K562 (cell line): ENCODE results near the gene GATA1. TPM values are rescaled to one million over a fixed set of nuclear protein-coding genes. Genes with fewer than 3 reads are reported as not detected.

Experiments used
- ATAC-seq: fragments of 200-7000 bp; cut with Tn5 transposase; 3 replicates; pipeline ENCODE4 v1.9.1; 2020; ENCODE audit warnings: moderate library complexity
- BruUV-seq: library from RNA; stranded (reverse); fragments of 400-500 nt; replicated peaks from 2 replicates; lab custom pipeline; 2021; lab: Mats Ljungman, UMichigan
- CTCF ChIA-PET: fragments of 300-600 bp; formaldehyde crosslinking; extraction: SDS; loops from one replicate; lab custom pipeline; 2021; ENCODE audit warnings: low intra/inter-chr PET ratio; lab: Yijun Ruan, JAX
- POLR2A ChIA-PET: fragments of 300-600, 350-650 bp; sonication (Branson Sonifier 250); formaldehyde crosslinking; extraction: SDS; loops from one replicate; lab custom pipeline; 2021; ENCODE audit warnings: antibody characterized with exemption, inconsistent platforms; lab: Yijun Ruan, JAX
- DNase-seq, 4 experiments: peaks; one replicate each; pipeline versions ENCODE4 v3.0.0 to v3.0.0-alpha.2; 2011 to 2018; ENCODE audit warnings: low spot score in 3 of 4, mixed read lengths in 3 of 4; ENCODE audit errors: extremely low read depth in 1 of 4
- FAIRE-seq: peaks from 2 replicates; lab custom pipeline; 2011; peaks lifted over from hg19 to GRCh38; lab: Jason Lieb, UNC
- H2AFZ ChIP-seq: 2 replicates; pipeline ENCODE4 v1.6.0; 2011; ENCODE audit warnings: low read depth, low read length, control low read depth, inconsistent platforms
- H3K27ac ChIP-seq: fragments of 200-600 bp; 3 replicates; pipeline ENCODE4 v1.8.0; 2011; ENCODE audit warnings: low read depth, mild to moderate bottlenecking, control low read depth, inconsistent platforms, low read length, moderate library complexity, mixed read lengths; ENCODE audit errors: extremely low read depth
- H3K27me3 ChIP-seq, 2 experiments: fragments of 300-600 bp in 1 of 2; 2 replicates in 1 of 2; 3 replicates in 1 of 2; pipeline versions ENCODE4 v1.6.0 to v1.8.0; 2011; ENCODE audit warnings: inconsistent platforms in 2 of 2, low read length in 2 of 2, mild to moderate bottlenecking in 1 of 2, mixed read lengths in 1 of 2, moderate library complexity in 1 of 2; ENCODE audit not compliant: control insufficient read depth in 2 of 2, insufficient read depth in 2 of 2
- H3K36me3 ChIP-seq: fragments of 300-600 bp; 3 replicates; pipeline ENCODE4 v1.8.0; 2011; ENCODE audit warnings: mild to moderate bottlenecking, low read length, inconsistent platforms; ENCODE audit not compliant: control insufficient read depth, insufficient read depth
- H3K4me1 ChIP-seq, 2 experiments: fragments of 200-600 bp in 1 of 2; replicated peaks in 1 of 2; 2 replicates in 1 of 2; 3 replicates in 1 of 2; pipeline versions ENCODE4 v1.5.1 to v1.8.0; 2011; ENCODE audit warnings: inconsistent platforms in 2 of 2, low read length in 2 of 2, mild to moderate bottlenecking in 1 of 2, mixed read lengths in 1 of 2, moderate library complexity in 1 of 2; ENCODE audit not compliant: control insufficient read depth in 2 of 2, insufficient read depth in 2 of 2
- H3K4me2 ChIP-seq: 2 replicates; pipeline ENCODE4 v1.6.1; 2011; ENCODE audit warnings: low read length, control low read depth, inconsistent platforms, mixed read lengths; ENCODE audit not compliant: insufficient read depth
- H3K4me3 ChIP-seq: fragments of 200-600 bp; sonication (generic), shearing (Covaris generic); 2 replicates; pipeline ENCODE4 v1.5.1; 2016; ENCODE audit warnings: control low read depth, inconsistent platforms
- H3K79me2 ChIP-seq: fragments of 200-600 bp; 3 replicates; pipeline ENCODE4 v1.8.0; 2011; ENCODE audit warnings: low read length, inconsistent platforms; ENCODE audit not compliant: control insufficient read depth, insufficient read depth
- H3K9ac ChIP-seq, 2 experiments: 2 replicates each; pipeline versions ENCODE4 v1.6.0 to v1.6.1; 2011; ENCODE audit warnings: low read depth in 2 of 2, low read length in 2 of 2, control low read depth in 1 of 2, inconsistent platforms in 1 of 2, mild to moderate bottlenecking in 1 of 2, mixed read lengths in 1 of 2; ENCODE audit not compliant: insufficient read depth in 1 of 2
- H3K9me1 ChIP-seq: one replicate; pipeline ENCODE4 v1.6.0; 2011; ENCODE audit warnings: inconsistent platforms, mild to moderate bottlenecking, low read length, moderate library complexity; ENCODE audit not compliant: control insufficient read depth, insufficient read depth
- H3K9me3 ChIP-seq: replicated peaks from 2 replicates; pipeline ENCODE4 v1.5.1; 2011; ENCODE audit warnings: low read depth, low read length, inconsistent platforms; ENCODE audit not compliant: control insufficient read depth, insufficient read depth
- H4K20me1 ChIP-seq: replicated peaks from 2 replicates; pipeline ENCODE4 v1.6.1; 2011; ENCODE audit warnings: low read length, inconsistent platforms, mixed read lengths; ENCODE audit not compliant: control insufficient read depth, insufficient read depth
- ARNT ChIP-seq, 2 experiments: fragments of 450-650 bp; IDR thresholded peaks; 2 replicates each; pipeline ENCODE4 v1.6.1; 2016; ENCODE audit warnings: mild to moderate bottlenecking in 1 of 2
- BRD9 ChIP-seq: fragments of 450-650 bp; IDR thresholded peaks from 2 replicates; pipeline ENCODE4 v1.6.1; 2018; ENCODE audit warnings: low read depth; ENCODE audit not compliant: partially characterized antibody
- CSDE1 ChIP-seq, 2 experiments: fragments of 450-650 bp; IDR thresholded peaks; 2 replicates each; pipeline ENCODE4 v1.6.1; 2016; ENCODE audit warnings: mild to moderate bottlenecking in 1 of 2
- ZNF24 ChIP-seq: fragments of 450-650 bp; IDR thresholded peaks from 2 replicates; pipeline ENCODE4 v1.6.1; 2016
- WGBS: fragments of 100-300 bp; shearing (Covaris generic); methylation state at CpG from one replicate; pipeline ENCODE4 v1.1.6; 2016; ENCODE audit warnings: low coverage, mixed read lengths; ENCODE audit not compliant: insufficient coverage; ENCODE audit errors: missing lambda C conversion rate; 5-methylcytosine and 5-hydroxymethylcytosine counted together
- in situ Hi-C: fragments of 300-500 bp; cut with MboI; formaldehyde crosslinking; loops from 4 replicates; pipeline ENCODE4 v1.15.0; 2018; ENCODE audit warnings: inconsistent platforms, mixed read lengths
- intact Hi-C: fragments of 100-400 bp; cut with micrococcal nuclease; formaldehyde crosslinking; loops from 2 replicates; pipeline ENCODE4 v1.14.2; 2022
- polyA plus RNA-seq, 8 experiments: library from polyadenylated mRNA; depleted of rRNA in 4 of 8; stranded (reverse) in 5 of 8; unstranded in 3 of 8; fragments of >200 nt; fragmentation: Nextera tagmentation in 2 of 8; fragmentation: Illumina TruSeq in 1 of 8; extraction: Ambion mirVana in 2 of 8; extraction: Trizol in 1 of 8; gene quantifications; 2 replicates each; pipeline versions ENCODE4 v1.2.1 to v1.2.3, GENCODE V29; 2011 to 2014; ENCODE audit warnings: inconsistent platforms in 1 of 8, missing spikeins in 1 of 8
- total RNA-seq, 7 experiments: library from RNA; depleted of rRNA in 6 of 7; stranded (reverse); fragments of >200 nt in 6 of 7; fragmentation: Illumina TruSeq in 2 of 7; extraction: Trizol in 2 of 7; gene quantifications; 2 replicates each; pipeline versions ENCODE4 v1.2.1 to v1.2.3, GENCODE V29; 2011 to 2021; ENCODE audit warnings: low replicate concordance in 1 of 7
- TF ChIP-seq, protein P1 (sequence below), 2 experiments: fragments of 450-650 bp in 1 of 2; sonication (generic) in 1 of 2; formaldehyde crosslinking in 1 of 2; IDR thresholded peaks; 2 replicates each; pipeline versions ENCODE4 v1.7.1 to v1.9.0; 2016 to 2022; ENCODE audit warnings: inconsistent platforms in 1 of 2, mild to moderate bottlenecking in 1 of 2, missing genetic modification reagents in 1 of 2
- TF ChIP-seq, protein P2 (sequence below), 2 experiments: fragments of 450-650 bp; IDR thresholded peaks; 2 replicates each; pipeline ENCODE4 v1.6.1; 2018; ENCODE audit warnings: mild to moderate bottlenecking in 2 of 2, low read depth in 1 of 2; ENCODE audit not compliant: partially characterized antibody in 2 of 2

GATA1 gene
- total and polyA plus RNA-seq, 9 of the 15 experiments (the other 6 are each of a cell fraction or from before 2014, with no cell fraction given), result 11.9 to 291 (median 116) TPM

DNA sequence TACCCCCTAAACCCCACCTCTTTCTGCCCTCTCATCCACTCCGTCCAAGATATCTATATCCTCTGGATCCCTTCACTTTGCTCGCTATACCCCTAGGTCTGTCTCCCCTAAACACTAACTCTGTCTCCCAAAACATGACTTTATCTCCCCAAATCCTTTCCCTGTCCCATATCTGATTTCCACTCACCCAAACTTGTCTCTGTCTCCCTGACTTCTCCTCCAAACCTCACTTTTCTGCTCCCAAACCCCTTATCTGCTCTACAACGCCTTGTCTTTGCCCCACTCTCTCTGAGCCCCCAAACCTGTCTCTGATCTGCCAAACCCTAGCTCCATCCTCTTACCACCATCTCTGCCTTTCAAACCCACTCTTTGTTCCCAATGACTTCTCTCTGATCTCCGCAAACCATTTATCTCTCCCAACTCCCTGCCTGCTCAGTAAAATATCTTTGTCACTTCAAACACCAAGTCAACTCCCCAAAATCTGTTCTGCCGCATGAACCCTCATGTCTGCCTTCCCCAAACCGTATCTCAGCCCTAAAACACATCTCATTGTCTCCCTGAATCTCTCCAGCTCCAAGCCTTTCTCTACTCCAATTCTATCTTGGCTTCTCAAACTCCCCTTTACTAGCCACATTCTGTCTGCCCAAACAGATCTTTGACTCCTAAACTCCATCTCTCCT, 575 bp downstream of the GATA1 start:
- POLR2A ChIA-PET, result interaction anchor here (0.5 to 1.5 kb wide), 2 partner anchors 14 to 88 kb away, joined by 4 to 6 read pairs; no protein-coding TSS in a partner anchor
- TF ChIP-seq, protein P1, sequence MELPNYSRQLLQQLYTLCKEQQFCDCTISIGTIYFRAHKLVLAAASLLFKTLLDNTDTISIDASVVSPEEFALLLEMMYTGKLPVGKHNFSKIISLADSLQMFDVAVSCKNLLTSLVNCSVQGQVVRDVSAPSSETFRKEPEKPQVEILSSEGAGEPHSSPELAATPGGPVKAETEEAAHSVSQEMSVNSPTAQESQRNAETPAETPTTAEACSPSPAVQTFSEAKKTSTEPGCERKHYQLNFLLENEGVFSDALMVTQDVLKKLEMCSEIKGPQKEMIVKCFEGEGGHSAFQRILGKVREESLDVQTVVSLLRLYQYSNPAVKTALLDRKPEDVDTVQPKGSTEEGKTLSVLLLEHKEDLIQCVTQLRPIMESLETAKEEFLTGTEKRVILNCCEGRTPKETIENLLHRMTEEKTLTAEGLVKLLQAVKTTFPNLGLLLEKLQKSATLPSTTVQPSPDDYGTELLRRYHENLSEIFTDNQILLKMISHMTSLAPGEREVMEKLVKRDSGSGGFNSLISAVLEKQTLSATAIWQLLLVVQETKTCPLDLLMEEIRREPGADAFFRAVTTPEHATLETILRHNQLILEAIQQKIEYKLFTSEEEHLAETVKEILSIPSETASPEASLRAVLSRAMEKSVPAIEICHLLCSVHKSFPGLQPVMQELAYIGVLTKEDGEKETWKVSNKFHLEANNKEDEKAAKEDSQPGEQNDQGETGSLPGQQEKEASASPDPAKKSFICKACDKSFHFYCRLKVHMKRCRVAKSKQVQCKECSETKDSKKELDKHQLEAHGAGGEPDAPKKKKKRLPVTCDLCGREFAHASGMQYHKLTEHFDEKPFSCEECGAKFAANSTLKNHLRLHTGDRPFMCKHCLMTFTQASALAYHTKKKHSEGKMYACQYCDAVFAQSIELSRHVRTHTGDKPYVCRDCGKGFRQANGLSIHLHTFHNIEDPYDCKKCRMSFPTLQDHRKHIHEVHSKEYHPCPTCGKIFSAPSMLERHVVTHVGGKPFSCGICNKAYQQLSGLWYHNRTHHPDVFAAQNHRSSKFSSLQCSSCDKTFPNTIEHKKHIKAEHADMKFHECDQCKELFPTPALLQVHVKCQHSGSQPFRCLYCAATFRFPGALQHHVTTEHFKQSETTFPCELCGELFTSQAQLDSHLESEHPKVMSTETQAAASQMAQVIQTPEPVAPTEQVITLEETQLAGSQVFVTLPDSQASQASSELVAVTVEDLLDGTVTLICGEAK (IDR thresholded peaks at IDR 0.05), result peak; percentile 72
- TF ChIP-seq, protein P1 (CRISPR knock-in tag; IDR thresholded peaks at IDR 0.05), result no peak
- TF ChIP-seq, protein P2, sequence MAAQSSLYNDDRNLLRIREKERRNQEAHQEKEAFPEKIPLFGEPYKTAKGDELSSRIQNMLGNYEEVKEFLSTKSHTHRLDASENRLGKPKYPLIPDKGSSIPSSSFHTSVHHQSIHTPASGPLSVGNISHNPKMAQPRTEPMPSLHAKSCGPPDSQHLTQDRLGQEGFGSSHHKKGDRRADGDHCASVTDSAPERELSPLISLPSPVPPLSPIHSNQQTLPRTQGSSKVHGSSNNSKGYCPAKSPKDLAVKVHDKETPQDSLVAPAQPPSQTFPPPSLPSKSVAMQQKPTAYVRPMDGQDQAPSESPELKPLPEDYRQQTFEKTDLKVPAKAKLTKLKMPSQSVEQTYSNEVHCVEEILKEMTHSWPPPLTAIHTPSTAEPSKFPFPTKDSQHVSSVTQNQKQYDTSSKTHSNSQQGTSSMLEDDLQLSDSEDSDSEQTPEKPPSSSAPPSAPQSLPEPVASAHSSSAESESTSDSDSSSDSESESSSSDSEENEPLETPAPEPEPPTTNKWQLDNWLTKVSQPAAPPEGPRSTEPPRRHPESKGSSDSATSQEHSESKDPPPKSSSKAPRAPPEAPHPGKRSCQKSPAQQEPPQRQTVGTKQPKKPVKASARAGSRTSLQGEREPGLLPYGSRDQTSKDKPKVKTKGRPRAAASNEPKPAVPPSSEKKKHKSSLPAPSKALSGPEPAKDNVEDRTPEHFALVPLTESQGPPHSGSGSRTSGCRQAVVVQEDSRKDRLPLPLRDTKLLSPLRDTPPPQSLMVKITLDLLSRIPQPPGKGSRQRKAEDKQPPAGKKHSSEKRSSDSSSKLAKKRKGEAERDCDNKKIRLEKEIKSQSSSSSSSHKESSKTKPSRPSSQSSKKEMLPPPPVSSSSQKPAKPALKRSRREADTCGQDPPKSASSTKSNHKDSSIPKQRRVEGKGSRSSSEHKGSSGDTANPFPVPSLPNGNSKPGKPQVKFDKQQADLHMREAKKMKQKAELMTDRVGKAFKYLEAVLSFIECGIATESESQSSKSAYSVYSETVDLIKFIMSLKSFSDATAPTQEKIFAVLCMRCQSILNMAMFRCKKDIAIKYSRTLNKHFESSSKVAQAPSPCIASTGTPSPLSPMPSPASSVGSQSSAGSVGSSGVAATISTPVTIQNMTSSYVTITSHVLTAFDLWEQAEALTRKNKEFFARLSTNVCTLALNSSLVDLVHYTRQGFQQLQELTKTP (IDR thresholded peaks at IDR 0.05; ENCODE audit: low read depth in 1 of 2, partially characterized antibody in 2 of 2), result peak in 1 of 2 experiments; percentile 33
- TF ChIP-seq ZNF24 (no peak), ARNT (IDR thresholded peaks at IDR 0.05) (0 out of 4 replicates have a peak, but pooled peaks of 1 of the 2 experiments have one; percentile 14), BRD9 (peak; percentile 20), CSDE1 (IDR thresholded peaks at IDR 0.05) (no peak)

More for the DNA sequence above, 575 bp downstream of the GATA1 start:
- Histone ChIP-seq H3K9ac (peak overlapping the region; percentile 94), H3K36me3 (peaks cover 38% of the 10 kb centered on the region; the same call in 2 of the 3 replicates), H3K79me2 (peaks cover 91% of the 10 kb centered on the region), H3K4me3 (peak overlapping the region; percentile 75), H4K20me1 (no peaks in the 10 kb centered on the region), H3K27ac (peak overlapping the region; percentile 85), H3K4me1 (peaks cover 41 to 63% of the 10 kb centered on the region in 2 experiments; a peak in 4 of 5 replicates), H3K27me3 (no peaks in the 10 kb centered on the region), H3K4me2 (peak overlapping the region; percentile 93), H3K9me3 (no peaks in the 10 kb centered on the region), H3K9me1 (no peaks in the 10 kb centered on the region), H2AFZ (no peak overlapping the region)
- CTCF ChIA-PET, result no interaction called here
- no peak for ATAC-seq
- FAIRE-seq, result no peak
- no TSS peak for BruUV-seq
- in situ Hi-C loops, result no loop called here
- WGBS, result 0% methylated on average over 4 of the region's 6 CpGs
- intact Hi-C loops, result loop anchor here (5.0 kb wide), 1 partner anchor 90 kb away; the partner anchor contains the start of gene SUV39H1
- no peak for DNase-seq
